Measurements from ENCODE around the gene SLC25A30. TPM values are rescaled to one million over a fixed set of nuclear protein-coding genes. Genes with fewer than 3 reads are reported as not detected.

Gene SLC25A30
- total RNA-seq, 1 donor from 2014 or later: 13.4 TPM

DNA sequence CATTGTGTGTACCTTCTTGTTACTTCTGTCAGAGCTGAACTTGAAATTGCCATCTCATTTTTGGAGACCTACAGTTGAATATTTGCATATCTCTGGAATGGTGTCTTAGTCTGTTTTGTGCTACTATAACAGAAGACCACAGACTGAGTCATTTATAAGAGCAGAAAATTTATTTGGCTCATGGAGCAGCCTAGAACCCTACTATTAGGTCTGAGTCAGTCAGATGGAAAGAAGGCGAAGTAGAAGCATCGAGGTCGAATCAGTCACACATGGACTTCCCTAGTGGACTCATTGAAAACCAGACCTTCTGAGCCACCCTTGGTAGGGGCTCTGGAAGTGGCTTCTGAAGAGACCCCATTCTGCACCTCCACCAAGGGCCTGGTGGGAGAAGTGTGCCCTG is 43.3 kb downstream of the SLC25A30 start:
- no peaks in the 10 kb centered on the region for H3K9me3 Mint-ChIP-seq (ENCODE audit: low read depth)
- H3K36me3 Mint-ChIP-seq (ENCODE audit: low read depth): peaks cover 4% of the 10 kb centered on the region
- no peak overlapping the region for H3K4me3 Mint-ChIP-seq (ENCODE audit: unreplicated experiment)
- no peaks in the 10 kb centered on the region for H3K27me3 Mint-ChIP-seq (ENCODE audit: low read depth)
- peaks cover 29% of the 10 kb centered on the region for H3K4me1 Mint-ChIP-seq (ENCODE audit: low read depth)
- no peak for DNase-seq (ENCODE audit: low spot score)
- TF ChIP-seq, protein P1, sequence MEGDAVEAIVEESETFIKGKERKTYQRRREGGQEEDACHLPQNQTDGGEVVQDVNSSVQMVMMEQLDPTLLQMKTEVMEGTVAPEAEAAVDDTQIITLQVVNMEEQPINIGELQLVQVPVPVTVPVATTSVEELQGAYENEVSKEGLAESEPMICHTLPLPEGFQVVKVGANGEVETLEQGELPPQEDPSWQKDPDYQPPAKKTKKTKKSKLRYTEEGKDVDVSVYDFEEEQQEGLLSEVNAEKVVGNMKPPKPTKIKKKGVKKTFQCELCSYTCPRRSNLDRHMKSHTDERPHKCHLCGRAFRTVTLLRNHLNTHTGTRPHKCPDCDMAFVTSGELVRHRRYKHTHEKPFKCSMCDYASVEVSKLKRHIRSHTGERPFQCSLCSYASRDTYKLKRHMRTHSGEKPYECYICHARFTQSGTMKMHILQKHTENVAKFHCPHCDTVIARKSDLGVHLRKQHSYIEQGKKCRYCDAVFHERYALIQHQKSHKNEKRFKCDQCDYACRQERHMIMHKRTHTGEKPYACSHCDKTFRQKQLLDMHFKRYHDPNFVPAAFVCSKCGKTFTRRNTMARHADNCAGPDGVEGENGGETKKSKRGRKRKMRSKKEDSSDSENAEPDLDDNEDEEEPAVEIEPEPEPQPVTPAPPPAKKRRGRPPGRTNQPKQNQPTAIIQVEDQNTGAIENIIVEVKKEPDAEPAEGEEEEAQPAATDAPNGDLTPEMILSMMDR (IDR thresholded peaks at IDR 0.05): no peak
- no peak overlapping the region for H3K27ac Mint-ChIP-seq (ENCODE audit: unreplicated experiment)

GRCh38 chr13:45373162-45373547 is 45.0 kb downstream of the SLC25A30 start:
- Mint-ChIP-seq H3K36me3 (ENCODE audit: low read depth) (peaks cover 6% of the 10 kb centered on the region), H3K27ac (ENCODE audit: unreplicated experiment) (peak overlapping the region; percentile 19), H3K9me3 (ENCODE audit: low read depth) (no peaks in the 10 kb centered on the region), H3K27me3 (ENCODE audit: low read depth) (no peaks in the 10 kb centered on the region), H3K4me1 (ENCODE audit: low read depth) (peaks cover 41% of the 10 kb centered on the region), H3K4me3 (ENCODE audit: unreplicated experiment) (no peak overlapping the region)
- TF ChIP-seq, protein P1 (IDR thresholded peaks at IDR 0.05): no peak
- DNase-seq (ENCODE audit: low spot score): no peak

- TF ChIP-seq, protein P1 (IDR thresholded peaks at IDR 0.05): no peak
- H3K9me3 Mint-ChIP-seq (ENCODE audit: low read depth): no peaks in the 10 kb centered on the region
- peak overlapping the region; percentile 19 for H3K27ac Mint-ChIP-seq (ENCODE audit: unreplicated experiment)
- peaks cover 48% of the 10 kb centered on the region for H3K4me1 Mint-ChIP-seq (ENCODE audit: low read depth)
- peaks cover 6% of the 10 kb centered on the region for H3K36me3 Mint-ChIP-seq (ENCODE audit: low read depth)
- H3K4me3 Mint-ChIP-seq (ENCODE audit: unreplicated experiment): no peak overlapping the region
- no peaks in the 10 kb centered on the region for H3K27me3 Mint-ChIP-seq (ENCODE audit: low read depth)
- no peak for DNase-seq (ENCODE audit: low spot score)
These were observed 45.7 kb downstream of the SLC25A30 start for GRCh38 chr13:45372189-45373161.

DNA sequence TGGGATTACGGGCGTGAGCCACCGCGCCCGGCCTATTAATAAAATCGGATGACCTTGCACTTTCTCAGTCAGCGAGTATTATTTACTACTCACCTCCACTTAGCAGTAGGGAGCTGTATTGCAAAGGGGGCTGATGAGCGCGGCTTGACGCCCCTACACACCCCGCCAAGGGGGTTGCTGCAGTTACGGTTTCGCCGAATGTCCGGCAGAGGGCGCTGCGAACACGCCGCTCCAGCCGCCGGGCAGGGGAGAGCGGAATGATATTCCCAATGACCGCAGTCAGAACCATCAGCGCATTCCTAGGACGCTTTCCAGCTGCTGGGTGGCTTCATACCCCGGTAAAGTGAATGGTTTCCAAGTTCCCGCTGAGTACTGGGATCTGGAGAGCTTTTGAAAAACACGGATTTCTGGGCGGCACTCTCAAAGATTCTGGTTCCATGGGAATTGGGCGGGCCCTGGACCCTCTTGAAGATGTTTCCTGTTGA is 47.2 kb downstream of the SLC25A30 start:
- TF ChIP-seq, protein P1 (IDR thresholded peaks at IDR 0.05): peak; percentile 99

DNA sequence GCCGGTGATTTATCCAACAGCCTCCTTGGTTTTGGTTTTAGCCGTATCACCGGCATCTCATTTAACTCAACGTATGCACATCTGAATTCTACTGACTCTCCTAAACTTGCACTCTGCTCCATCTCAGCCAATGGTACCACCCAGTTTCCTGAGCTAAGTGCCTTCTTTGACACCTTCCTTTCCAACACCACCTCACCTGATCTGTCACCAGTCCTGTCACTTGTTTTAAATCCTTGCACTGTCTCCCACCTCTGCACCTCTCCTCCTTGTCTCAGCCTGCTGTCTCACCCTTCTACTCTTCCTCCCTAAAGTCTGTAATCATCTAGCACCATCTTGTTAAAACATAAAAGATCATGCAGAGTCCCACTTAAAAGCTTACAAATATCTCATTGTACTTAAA is 49.1 kb downstream of the SLC25A30 start:
- peaks cover 55% of the 10 kb centered on the region for H3K4me1 Mint-ChIP-seq (ENCODE audit: low read depth)
- peak overlapping the region; percentile 42 for H3K27ac Mint-ChIP-seq (ENCODE audit: unreplicated experiment)
- DNase-seq (ENCODE audit: low spot score): no peak
- H3K36me3 Mint-ChIP-seq (ENCODE audit: low read depth): peaks cover 8% of the 10 kb centered on the region
- H3K4me3 Mint-ChIP-seq (ENCODE audit: unreplicated experiment): no peak overlapping the region
- no peaks in the 10 kb centered on the region for H3K9me3 Mint-ChIP-seq (ENCODE audit: low read depth)
- H3K27me3 Mint-ChIP-seq (ENCODE audit: low read depth): no peaks in the 10 kb centered on the region
- TF ChIP-seq, protein P1 (IDR thresholded peaks at IDR 0.05): no peak

More for the DNA sequence above, 47.2 kb downstream of the SLC25A30 start:
- no peaks in the 10 kb centered on the region for H3K27me3 Mint-ChIP-seq (ENCODE audit: low read depth)
- peaks cover 6% of the 10 kb centered on the region for H3K36me3 Mint-ChIP-seq (ENCODE audit: low read depth)
- H3K9me3 Mint-ChIP-seq (ENCODE audit: low read depth): no peaks in the 10 kb centered on the region
- H3K4me1 Mint-ChIP-seq (ENCODE audit: low read depth): peaks cover 55% of the 10 kb centered on the region
- DNase-seq (ENCODE audit: low spot score): no peak
- H3K4me3 Mint-ChIP-seq (ENCODE audit: unreplicated experiment): peak overlapping the region; percentile 2
- H3K27ac Mint-ChIP-seq (ENCODE audit: unreplicated experiment): peak overlapping the region; percentile 69
